NB4 (cell line): ENCODE measurements around the gene FHL3.

Experiments used
- DNase-seq: peaks from one replicate; pipeline ENCODE4 v3.0.0; 2010; ENCODE audit warnings: low read depth
- H3K4me3 ChIP-seq: one replicate; pipeline ENCODE4 v1.5.1; 2011; ENCODE audit warnings: mild to moderate bottlenecking, low read depth, low read length, moderate library complexity
- CTCF ChIP-seq: IDR thresholded peaks from one replicate; pipeline ENCODE4 v1.5.1; 2012; ENCODE audit warnings: low read depth, low read length
- MAX ChIP-seq: IDR thresholded peaks from 2 replicates; pipeline ENCODE4 v1.6.1; 2011; ENCODE audit warnings: low read depth, low read length
- MYC ChIP-seq: IDR thresholded peaks from 2 replicates; pipeline ENCODE4 v1.6.1; 2011; ENCODE audit warnings: low read depth, low read length
- POLR2A ChIP-seq: IDR thresholded peaks from 2 replicates; pipeline ENCODE4 v1.6.1; 2011; ENCODE audit warnings: mild to moderate bottlenecking; ENCODE audit not compliant: insufficient read length; ENCODE audit errors: extremely low read depth

FHL3 gene

DNA sequence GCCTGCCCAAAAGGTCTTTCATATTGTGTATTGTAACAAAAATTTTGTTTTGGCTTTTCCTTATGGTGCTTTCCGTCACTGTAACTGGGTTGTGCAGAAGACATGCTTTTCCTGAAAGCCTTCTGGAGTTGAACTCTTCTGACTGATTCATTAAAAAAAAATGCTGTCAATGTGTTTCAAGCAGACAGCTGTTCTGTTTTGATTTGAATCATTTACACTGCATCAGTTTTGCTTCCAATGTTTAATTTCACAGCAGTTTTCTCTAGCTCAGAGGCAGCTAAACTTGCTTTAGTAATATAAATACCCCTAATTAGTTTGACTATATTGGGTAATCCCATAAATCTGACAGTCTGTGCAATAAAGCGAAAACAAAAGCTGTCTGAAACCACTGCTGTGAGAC lies 15.1 kb upstream of the FHL3 start:
- TF ChIP-seq MYC (no peak), CTCF (no peak), MAX (no peak), POLR2A (no peak)
- no peak for DNase-seq
- no peak overlapping the region for H3K4me3 ChIP-seq

DNA sequence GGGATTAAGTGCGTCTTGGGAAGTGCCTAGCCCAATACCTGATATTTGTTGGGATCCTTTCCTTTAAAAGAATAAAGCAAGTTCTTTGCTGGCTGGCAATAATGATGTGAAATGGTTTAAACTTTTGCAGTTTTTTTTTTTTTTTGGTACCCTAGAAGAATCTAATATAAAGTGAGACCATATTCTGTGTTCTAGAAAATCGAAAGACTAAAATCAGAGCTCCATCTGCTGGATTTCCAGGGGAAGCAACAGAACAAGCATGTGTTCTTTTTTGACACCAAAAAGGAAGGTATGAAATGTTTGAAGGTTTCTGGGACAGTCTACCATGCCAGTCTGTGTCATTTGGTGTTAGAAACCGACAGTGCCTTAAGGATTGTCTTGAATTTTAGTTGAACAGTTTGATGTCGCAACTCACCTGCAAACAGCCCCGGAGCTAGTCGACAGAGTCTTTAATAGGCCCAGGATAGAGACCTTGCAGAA lies 13.6 kb upstream of the FHL3 start:
- no peak overlapping the region for H3K4me3 ChIP-seq
- TF ChIP-seq MYC (0 out of 2 replicates have a peak, but pooled peaks have one; percentile 21), CTCF (peak; percentile 66), POLR2A (no peak), MAX (no peak; the same call in 1 of the 2 replicates)
- DNase-seq, result peak; percentile 58

DNA sequence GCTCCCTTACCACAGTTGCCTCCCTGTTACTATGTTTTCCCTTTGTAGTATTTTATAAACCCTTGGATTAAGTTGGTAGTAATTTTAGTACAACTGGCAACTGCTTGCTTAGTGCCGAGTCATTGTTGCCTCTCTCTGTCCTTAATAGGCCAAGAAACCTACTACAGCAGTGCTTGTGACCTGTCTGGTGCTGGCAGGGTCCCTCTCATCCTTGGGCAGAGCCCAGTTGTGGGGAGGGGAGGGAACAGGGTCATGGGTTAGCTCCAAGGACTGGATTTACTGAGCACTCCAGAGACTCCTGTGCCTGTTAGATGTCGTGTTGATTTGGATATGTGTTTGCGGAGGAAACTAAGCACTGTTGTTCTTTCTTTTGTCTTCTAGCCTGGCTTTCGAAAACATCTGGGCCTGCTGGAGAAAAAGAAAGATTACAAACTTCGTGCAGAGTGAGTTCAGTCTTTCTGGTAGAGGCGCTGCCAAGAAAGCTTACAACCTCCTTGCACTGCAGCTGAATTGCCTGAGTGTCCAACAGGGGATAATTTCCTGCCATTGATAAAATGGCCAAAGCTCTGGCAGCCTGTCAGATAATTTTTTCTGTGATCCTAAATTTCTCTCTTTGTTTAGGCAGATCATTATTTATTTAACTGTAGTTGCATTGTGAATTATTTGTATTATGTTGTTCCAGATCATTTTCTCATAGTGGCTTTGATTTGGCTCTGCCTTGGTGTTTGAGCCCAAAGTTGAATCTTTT lies 10.8 kb upstream of the FHL3 start:
- H3K4me3 ChIP-seq, result peak overlapping the region; percentile 6
- DNase-seq, result no peak

DNA sequence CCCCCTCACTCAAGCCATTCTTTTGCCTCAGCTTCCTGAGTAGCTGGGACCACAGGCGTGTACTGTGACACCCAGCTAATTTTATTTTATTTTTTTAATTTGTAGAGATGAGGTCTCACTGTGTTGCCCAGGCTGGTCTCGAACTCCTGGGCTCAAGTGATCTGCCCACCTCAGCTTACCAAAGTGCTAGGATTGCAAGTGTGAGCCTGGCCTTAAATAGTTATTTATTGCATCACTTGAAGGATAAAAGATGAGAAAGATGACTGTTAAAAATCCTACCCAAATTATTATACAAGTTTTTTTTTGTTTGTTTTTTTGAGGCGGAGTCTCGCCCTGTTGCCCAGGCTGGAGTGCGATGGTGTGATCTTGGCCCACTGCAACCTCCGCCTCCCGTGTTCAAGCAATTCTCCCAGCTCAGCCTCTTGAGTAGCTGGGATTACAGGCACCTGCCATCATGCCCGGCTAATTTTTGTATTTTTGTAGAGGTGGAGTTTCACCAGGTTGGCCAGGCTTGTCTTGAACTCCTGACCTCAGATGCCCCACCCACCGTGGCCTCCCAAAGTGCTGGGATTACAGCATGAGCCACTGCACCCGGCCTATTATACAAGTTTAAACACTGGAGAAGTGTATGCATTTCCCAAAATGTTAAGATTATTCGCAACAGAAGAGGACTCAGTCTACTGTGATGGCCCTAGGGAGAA lies 9.6 kb upstream of the FHL3 start:
- TF ChIP-seq MAX (no peak), POLR2A (no peak), MYC (no peak), CTCF (no peak)
- H3K4me3 ChIP-seq, result peak overlapping the region; percentile 80
- DNase-seq, result no peak

More for the DNA sequence above, 10.8 kb upstream of the FHL3 start:
- TF ChIP-seq MAX, result no peak
- TF ChIP-seq CTCF, result no peak
- TF ChIP-seq MYC, result no peak
- no peak for TF ChIP-seq POLR2A

DNA sequence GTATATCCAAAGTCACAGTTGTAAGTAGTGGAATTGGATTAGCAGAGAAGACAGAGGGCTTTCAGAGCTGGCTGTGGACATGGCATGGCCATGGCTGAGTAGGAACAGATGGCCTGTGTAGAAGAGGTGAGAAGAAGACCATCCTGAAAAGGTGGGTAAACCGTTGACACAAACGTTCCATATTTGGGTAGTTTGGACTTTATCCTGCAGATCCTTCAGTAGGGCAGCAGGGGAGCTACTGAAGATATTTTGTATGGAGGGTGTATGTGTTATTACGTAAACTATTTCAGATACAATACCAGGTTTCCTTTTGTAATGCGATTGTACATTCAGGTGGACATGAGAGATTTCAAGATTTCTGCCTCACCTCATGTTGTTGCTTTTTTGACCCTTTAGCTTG lies 8.9 kb upstream of the FHL3 start:
- H3K4me3 ChIP-seq, result peak overlapping the region; percentile 80

More for the DNA sequence above, 8.9 kb upstream of the FHL3 start:
- TF ChIP-seq CTCF, result no peak
- no peak for TF ChIP-seq POLR2A
- TF ChIP-seq MYC, result no peak
- no peak for TF ChIP-seq MAX
- no peak for DNase-seq
